HL-60 (cell line): ENCODE data around the gene CGB7.

Experiments
- DNase-seq, 2 experiments: peaks; one replicate each; pipeline ENCODE4 v3.0.0-alpha.2; 2010 to 2020; ENCODE audit warnings: low read depth in 1 of 2, low spot score in 1 of 2
- H3K27ac ChIP-seq: fragments of 250-450 bp; sonication (Bioruptor Pico); replicated peaks from 2 replicates; pipeline ENCODE4 v1.5.1; 2020; ENCODE audit warnings: mild to moderate bottlenecking, moderate library complexity
- H3K27me3 ChIP-seq: fragments of 250-450 bp; sonication (Bioruptor Pico); 2 replicates; pipeline ENCODE4 v1.5.1; 2021; ENCODE audit warnings: mild to moderate bottlenecking, moderate library complexity; ENCODE audit not compliant: insufficient read depth, poor library complexity, severe bottlenecking
- H3K4me3 ChIP-seq: replicated peaks from 2 replicates; pipeline ENCODE4 v1.5.1; 2011; ENCODE audit warnings: mild to moderate bottlenecking, control low read depth, low read length; ENCODE audit not compliant: insufficient read depth
- CTCF ChIP-seq: IDR thresholded peaks from one replicate; pipeline ENCODE4 v1.5.1; 2011; ENCODE audit warnings: low read length, control low read depth, inconsistent platforms; ENCODE audit not compliant: insufficient read depth
- GABPA ChIP-seq: IDR thresholded peaks from 2 replicates; pipeline ENCODE4 v1.6.1; 2012; ENCODE audit warnings: low read depth
- POLR2AphosphoS5 ChIP-seq: IDR thresholded peaks from 2 replicates; pipeline ENCODE4 v1.6.1; 2012; ENCODE audit warnings: low read depth
- REST ChIP-seq: IDR thresholded peaks from 2 replicates; pipeline ENCODE4 v1.6.1; 2012; ENCODE audit warnings: low read depth; ENCODE audit not compliant: insufficient replicate concordance
- SPI1 ChIP-seq: IDR thresholded peaks from 2 replicates; pipeline ENCODE4 v1.6.1; 2012; ENCODE audit warnings: low read depth, mild to moderate bottlenecking, borderline replicate concordance

CGB7 gene

GRCh38 chr19:49092686-49093085 lies 35.1 kb upstream of the CGB7 start:
- no peak overlapping the region for H3K27ac ChIP-seq
- TF ChIP-seq SPI1 (no peak), CTCF (no peak), REST (no peak), POLR2AphosphoS5 (no peak), GABPA (no peak)
- no peak for DNase-seq
- no peaks in the 10 kb centered on the region for H3K27me3 ChIP-seq
- H3K4me3 ChIP-seq, result no peak overlapping the region

- Histone ChIP-seq H3K4me3 (no peak overlapping the region), H3K27ac (no peak overlapping the region), H3K27me3 (no peaks in the 10 kb centered on the region)
- DNase-seq, result no peak
- no peak for TF ChIP-seq REST
- TF ChIP-seq SPI1, result no peak
- TF ChIP-seq GABPA, result no peak
- no peak for TF ChIP-seq POLR2AphosphoS5
Measured at GRCh38 chr19:49091391-49092038, 34.0 kb upstream of the CGB7 start.

- H3K27ac ChIP-seq, result peak overlapping the region; percentile 95
- peak overlapping the region; percentile 94 for H3K4me3 ChIP-seq
- DNase-seq, result no peak
- H3K27me3 ChIP-seq, result no peaks in the 10 kb centered on the region
- no peak for TF ChIP-seq GABPA
- TF ChIP-seq SPI1, result no peak
- no peak for TF ChIP-seq CTCF
- TF ChIP-seq REST, result no peak
- no peak for TF ChIP-seq POLR2AphosphoS5
Measured at GRCh38 chr19:49086296-49086695, 28.7 kb upstream of the CGB7 start.

- no peak for DNase-seq
- TF ChIP-seq SPI1 (no peak), GABPA (no peak), CTCF (no peak), POLR2AphosphoS5 (no peak), REST (no peak)
- H3K27ac ChIP-seq, result peak overlapping the region; percentile 95
- H3K4me3 ChIP-seq, result peak overlapping the region; percentile 94
- H3K27me3 ChIP-seq, result no peaks in the 10 kb centered on the region
Measured at GRCh38 chr19:49085868-49086232, 28.3 kb upstream of the CGB7 start.
